ENCODE measurements around the gene GGT5. TPM values are rescaled to one million over a fixed set of nuclear protein-coding genes. Genes with fewer than 3 reads are reported as not detected.
"Not testable (repeated sequence)": the region's sequence is repeated elsewhere in the genome, so short reads cannot be mapped to it uniquely, and the experiment has no call there.

GGT5 gene
- total RNA-seq, 1 donor from 2014 or later, result 4.9 TPM

- DNase-seq, result no peak
Measured at GRCh38 chr22:24232124-24232523, 12.8 kb downstream of the GGT5 start.

- no peak for DNase-seq
Measured at GRCh38 chr22:24231706-24232105, 13.2 kb downstream of the GGT5 start.

DNA sequence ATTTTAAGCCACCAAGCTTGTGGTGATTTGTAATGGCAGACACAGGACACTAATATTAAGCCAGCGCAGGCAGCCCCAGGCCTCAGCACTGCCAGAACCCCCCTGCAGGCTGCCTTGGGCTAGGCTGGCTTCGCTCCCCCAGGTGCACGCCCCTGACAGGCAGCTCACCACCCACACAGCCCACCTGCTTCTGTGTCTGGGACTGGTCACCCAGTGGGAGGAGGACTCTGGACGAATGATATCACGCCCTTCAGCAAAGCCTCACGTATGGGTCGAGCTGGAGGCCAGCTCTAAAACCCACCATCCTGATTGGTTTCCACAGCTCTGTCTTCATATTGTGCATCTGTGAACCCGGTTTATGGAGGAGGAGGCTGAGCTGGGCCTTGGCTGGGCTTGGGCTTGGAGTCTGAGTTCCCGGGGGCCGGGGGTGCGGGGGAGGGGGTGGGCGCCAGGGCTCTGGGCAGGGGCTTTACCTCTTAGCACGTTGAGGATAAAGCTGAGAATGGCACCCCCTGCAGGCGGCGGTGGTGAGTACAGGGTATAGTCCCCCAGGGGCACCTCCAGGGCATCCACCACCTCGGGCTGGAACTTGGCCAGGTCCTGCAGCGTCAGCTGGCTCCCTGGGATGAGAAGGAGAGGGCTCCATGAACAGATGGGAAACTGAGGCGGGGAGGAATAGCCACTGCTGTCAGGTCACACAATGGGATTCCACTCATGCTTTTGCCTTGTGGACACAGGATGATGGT lies 13.8 kb downstream of the GGT5 start:
- no peak for DNase-seq

- no peak for DNase-seq
Measured at GRCh38 chr22:24225951-24226350, 18.9 kb downstream of the GGT5 start.

- no peak for DNase-seq
Measured at GRCh38 chr22:24225044-24225601, 19.8 kb downstream of the GGT5 start.

DNA sequence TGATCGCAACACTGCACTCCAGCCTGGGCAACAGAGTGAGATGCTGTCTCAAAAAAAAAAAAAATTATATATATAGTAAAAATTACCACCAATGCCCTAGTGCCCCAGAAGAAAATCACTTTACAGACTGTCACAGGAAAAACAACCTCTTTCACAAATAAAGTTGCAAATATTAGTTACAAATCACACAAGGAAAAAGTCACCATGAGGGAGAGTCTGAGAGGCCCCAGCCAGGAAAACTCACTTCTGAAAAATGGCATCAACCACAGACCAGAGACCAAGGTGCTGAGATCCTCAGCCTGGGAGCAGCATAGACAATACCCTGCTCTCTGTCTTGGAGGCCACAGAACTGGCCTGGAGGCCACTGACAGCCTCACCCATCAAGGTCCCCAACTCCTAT lies 20.4 kb downstream of the GGT5 start:
- no peak for DNase-seq

- no peak for DNase-seq
Measured at GRCh38 chr22:24219750-24220149, 25.1 kb downstream of the GGT5 start.

- DNase-seq, result no peak
Measured at GRCh38 chr22:24217384-24217783, 27.5 kb downstream of the GGT5 start.

DNA sequence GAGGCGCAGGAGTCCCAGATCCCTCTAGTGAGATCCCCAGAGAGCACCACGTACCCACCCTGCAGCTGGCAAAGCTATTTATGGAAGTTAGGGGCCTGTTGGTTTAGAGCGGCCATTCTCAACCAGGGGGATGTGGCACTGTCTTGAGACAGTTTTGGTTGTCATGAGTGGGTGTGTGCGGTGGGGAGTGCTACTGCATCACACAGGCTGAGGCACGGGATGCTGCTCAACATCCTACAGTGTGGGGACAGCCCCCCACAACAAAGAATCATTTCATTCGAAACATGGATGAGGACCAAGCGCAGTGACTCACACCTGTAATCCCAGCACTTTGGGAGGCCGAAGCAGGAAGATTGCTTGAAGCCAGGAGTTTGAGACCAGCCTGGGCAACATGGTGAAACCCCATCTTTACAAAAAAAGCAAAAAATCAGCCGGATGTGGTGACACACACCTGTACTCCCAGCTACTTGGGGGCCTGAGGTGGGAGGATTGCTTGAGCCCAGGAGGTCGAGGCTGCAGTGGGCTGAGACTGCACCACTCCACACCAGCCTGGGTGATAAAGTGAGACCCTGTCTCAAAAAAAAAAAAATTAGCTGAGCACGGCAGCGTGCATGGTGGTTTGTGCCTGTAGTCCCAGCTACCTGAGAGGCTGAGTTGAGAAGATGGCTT lies 28.2 kb downstream of the GGT5 start:
- no peak for DNase-seq

- no peak for DNase-seq
Measured at GRCh38 chr22:24214467-24215285, 30.2 kb downstream of the GGT5 start.

DNA sequence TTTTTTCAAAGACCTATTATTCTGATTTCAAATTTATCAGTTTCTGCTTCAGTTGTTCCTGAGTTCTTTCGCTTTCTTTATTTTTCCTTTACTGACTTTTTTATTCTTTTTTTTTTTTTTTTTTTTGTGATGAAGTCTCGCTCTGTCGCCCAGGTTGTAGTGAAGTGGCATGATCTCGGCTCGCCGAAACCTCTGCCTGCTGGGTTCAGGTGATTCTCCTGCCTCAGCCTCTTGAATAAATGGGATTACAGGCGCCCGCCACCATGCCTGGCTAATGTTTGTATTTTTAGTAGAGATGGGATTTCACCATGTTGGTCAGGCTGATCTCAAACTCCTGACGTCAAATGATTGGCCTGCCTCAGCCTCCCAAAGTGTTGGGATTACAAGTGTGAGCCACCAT lies 31.8 kb downstream of the GGT5 start:
- DNase-seq, result not testable (repeated sequence)

- not testable (repeated sequence) for DNase-seq
Measured at GRCh38 chr22:24211716-24212115, 33.2 kb downstream of the GGT5 start.

- not testable (repeated sequence) for DNase-seq
Measured at GRCh38 chr22:24210409-24210808, 34.5 kb downstream of the GGT5 start.

DNA sequence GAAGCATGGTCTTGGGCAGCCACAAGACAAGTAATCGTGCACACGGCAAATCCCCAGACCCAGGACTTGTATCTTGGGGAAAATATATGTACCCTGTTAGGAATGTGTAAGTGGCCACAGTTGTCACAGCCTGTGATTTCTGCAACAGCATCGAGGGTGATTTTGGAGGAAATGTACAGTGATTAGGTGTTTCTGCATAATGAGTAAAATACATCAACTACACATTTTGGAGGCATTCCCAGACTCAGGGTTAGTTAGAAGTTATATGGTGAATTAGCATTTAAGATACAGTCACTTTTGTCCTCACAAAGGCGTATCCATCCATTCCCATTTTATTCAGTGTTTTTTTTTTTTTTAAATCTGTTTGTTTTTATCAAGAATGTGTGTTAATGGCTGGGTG lies 35.2 kb downstream of the GGT5 start:
- DNase-seq, result no peak

DNA sequence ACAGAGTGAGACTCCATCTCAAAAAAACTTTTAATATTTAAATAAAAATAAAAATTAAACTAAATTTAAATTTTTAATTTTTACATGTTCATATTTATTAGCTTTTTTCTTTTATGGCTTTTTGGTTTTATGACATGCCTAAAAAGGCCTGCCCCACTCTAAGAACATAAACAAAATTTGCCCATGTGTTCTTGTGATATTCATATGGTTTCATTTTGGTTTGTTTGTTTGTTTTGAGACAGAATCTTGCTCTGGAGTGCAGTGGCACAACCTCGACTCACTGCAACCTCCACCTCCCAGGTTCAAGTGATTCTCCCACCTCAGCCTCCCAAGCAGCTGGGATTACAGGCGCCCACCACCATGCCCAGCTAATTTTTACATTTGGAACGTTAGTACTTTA lies 35.9 kb downstream of the GGT5 start:
- DNase-seq, result no peak

DNA sequence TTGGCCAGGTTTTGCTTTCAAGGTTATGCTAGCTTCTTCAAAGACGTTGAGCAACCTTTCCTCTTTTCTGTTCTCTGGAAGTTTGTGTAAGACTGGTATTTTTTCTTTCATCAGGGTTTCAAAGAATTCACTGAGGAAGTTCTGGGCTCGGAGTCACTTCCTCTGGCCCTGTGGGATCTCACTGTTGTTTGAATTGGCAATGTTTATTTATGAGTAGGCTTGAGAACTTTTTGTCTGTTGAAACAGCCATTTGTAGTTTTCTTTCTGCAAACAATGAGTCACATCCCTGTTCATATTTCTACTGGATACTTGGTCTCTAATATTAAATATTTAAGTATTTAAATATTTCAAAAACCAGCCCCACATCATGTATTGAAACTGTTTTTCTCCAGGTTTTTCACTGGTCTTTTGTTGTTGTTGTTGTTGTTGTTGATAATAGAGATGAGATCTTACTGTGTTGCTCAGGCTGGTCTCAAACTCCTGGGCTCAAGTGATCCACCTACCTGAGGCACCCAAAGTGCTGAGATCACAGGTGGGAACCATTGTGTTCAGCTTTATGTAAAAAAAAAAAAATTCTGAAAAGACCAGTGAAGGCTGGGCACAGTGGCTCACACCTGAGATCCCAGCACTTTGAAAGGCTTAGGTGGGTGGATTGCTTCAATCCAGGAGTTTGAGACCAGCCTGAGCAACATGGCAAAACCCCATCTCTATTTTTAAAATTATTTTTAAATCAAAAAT lies 36.7 kb downstream of the GGT5 start:
- peak; percentile 69 for DNase-seq

DNA sequence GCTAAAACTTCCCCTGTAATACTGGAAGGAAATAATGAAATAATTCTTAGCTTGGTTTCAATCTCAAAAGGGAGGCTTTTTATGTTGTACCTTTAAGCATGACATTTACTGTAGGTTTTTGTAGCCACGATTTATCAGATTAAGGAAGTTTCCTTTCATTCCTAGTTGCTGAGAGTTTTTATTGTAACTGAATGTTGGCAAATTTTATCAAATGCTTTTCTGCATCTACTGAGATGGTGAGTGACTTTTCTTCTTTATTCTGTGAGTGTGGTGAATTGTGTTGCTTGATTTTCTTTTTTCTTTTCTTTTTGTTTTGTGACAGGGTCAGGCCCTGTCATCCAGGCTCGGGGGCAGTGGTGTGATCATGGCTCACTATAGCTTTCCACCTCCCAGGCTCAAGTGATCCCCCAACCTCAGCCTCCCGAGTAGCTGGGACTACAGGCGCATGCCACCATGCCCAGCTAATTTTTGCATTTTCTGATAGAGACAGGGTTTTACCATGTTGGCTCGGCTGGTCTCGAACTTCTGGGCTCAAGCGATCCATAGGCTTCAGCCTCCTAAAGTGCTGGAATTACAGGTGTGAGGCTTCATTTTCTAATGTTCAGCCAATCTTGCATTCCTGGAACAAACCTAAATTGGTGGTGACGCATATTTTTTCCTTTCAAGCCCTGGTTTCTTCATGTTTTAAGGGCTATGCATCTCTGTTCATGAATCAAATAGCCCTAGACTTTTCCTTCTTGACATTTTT lies 37.4 kb downstream of the GGT5 start:
- no peak for DNase-seq

DNA sequence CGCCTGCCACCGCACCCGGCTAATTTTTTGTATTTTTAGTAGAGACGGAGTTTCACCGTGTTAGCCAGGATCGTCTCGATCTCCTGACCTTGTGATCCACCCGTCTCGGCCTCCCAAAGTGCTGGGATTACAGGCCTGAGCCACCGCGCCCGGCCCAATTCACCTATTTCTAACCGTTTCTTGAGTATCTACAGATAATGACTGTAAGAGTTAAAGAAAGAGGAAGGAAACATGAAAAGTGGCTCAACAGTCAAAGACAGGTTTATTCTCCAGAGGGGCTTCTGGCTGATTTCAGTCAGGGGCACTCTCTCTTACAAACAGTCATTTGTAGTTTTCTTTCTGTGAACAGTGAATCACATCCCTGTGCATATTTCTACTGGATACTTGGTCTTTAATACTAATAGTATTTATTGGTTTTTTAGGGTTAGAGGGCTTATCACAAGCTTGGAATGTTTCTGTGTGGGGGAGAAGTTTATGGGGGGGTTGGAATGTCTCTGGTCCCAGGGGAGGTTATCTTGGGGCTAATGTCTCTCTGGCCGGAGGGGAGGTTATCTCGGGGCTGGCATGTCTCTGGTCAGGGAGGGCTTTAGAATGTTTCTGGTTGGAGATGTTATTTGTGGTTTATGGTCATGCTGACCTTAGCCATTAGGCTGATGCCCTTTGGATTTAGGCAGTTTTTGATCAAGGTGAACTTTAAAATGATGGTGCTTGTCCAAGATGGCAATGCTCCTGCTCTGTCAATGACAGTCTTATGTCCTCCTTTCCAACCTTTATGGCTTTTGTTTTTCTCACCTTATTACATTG lies 38.2 kb downstream of the GGT5 start:
- not testable (repeated sequence) for DNase-seq

DNA sequence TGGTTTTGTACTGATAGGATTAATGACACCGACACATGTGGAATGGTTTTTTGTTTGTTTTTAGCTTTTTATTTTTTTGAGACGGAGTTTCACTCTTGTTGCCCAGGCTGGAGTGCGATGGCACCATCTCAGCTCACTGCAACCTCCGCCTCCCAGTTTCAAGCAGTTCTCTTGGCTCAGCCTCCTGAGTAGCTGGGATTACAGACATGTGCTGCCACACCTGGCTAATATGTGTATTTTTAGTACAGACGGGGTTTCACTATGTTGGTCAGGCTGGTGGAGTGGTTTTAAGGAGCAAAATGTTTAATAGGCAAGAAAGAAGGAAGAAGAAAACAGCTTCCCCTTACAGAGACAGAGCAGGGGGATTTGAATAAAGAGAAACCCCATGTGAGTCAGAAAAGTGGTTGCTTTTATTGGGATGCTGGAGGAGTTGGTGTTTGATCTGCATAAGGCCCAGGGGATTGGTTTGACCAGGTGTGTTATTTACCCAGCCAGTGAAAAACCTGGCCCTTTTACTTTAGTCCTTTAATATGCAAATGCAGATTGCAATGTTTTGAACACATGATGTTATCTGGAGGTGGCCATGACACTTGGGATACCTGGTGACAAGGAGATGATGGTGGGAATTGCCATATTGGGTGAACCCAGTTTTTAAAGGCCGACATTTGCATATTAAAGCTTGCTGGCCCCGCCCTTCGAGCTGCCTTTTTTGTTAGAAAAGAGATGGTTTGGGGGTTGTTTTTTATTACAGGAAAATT lies 39.3 kb downstream of the GGT5 start:
- DNase-seq, result no peak

GRCh38 chr22:24203856-24204255 lies 41.0 kb downstream of the GGT5 start:
- DNase-seq, result not testable (repeated sequence)
